ENCODE data around the gene CUX1.
"Not testable (repeated sequence)": the region's sequence is repeated elsewhere in the genome, so short reads cannot be mapped to it uniquely, and the experiment has no call there.

Gene CUX1

DNA sequence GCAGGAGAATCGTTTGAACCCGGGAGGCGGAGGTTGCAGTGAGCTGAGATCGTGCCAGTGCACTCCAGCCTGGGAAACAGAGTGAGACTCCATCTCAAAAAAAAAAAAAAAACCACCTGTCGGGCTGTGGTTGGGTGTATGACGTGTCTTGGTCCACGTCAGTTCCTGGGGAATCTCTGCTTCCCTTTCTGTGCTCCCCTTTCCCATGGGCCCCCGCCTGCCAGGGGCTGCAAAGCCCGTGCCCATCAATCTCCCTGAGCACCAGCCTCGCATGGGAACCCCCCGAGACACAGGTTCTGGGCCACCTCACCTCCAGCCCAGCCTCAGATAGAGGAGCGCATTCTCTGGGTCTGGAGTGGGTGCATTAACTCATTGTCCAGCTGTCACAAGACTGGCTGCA is 467.0 kb downstream of the CUX1 start:
- no peak for DNase-seq

DNA sequence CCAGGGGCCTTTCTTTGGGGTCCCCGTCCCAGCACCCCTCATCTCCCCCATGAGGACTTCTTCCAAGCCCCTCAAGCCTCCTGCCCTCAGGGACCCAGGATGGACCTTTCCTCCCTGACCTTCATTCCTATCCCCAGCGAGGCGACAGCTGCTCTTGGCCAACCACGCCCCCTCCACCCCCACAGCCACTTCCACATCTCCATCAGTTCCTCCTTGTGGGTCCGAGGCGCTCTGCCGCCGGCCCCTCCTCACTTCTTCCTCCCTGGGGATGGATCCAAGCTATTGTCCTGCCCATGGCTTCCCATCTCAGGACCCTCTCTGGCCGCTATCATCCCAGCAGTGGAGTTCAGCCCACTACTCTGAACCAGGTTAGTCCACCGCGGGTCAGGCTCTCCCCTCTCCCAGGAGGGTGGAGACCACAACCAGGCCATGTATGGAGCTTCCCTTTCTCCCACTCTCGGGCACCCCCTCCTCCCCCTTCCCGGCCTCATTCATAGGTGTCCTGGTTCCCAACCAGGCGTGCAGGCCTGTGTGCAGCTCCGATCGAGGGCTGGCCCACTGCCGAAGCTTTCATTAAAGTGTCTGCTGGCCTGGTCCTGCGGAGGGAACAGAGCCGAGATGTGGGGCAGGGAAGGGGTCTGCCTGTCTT is 467.6 kb downstream of the CUX1 start:
- no peak for DNase-seq

DNA sequence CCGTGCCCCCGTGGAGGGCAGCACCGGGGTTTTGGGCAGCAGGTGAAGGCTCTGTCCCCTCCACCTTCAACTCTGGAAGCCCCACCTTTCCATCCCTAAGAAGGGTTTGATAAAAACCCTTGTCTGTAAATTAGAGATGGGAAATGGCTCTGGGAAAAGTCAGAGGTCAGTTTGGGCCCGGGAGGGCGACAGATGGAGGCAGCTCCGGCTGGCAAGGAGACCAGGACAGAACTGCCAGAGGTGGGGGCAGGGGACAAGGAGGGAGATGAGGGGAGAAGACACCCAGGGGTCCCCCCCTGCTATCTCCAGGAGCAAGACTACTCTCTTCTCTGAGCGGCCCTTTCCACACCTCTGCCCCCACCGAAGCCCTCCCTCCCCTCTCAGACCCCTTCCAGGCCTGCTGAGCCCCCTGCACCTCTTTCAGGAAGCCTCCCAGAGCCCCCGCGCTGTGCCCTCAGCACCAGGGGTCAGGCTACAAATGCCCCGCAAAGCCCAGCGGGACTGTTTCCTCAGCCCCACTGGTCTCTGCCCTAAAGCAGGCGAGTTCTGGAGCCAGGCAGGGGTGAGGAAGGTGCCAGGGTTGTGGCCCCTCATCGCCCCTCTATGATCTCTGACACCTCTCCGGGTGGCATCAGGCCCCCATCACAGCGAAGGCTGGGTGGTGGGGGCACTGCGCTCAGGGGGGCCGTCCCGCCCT is 468.3 kb downstream of the CUX1 start:
- no peak for DNase-seq

DNA sequence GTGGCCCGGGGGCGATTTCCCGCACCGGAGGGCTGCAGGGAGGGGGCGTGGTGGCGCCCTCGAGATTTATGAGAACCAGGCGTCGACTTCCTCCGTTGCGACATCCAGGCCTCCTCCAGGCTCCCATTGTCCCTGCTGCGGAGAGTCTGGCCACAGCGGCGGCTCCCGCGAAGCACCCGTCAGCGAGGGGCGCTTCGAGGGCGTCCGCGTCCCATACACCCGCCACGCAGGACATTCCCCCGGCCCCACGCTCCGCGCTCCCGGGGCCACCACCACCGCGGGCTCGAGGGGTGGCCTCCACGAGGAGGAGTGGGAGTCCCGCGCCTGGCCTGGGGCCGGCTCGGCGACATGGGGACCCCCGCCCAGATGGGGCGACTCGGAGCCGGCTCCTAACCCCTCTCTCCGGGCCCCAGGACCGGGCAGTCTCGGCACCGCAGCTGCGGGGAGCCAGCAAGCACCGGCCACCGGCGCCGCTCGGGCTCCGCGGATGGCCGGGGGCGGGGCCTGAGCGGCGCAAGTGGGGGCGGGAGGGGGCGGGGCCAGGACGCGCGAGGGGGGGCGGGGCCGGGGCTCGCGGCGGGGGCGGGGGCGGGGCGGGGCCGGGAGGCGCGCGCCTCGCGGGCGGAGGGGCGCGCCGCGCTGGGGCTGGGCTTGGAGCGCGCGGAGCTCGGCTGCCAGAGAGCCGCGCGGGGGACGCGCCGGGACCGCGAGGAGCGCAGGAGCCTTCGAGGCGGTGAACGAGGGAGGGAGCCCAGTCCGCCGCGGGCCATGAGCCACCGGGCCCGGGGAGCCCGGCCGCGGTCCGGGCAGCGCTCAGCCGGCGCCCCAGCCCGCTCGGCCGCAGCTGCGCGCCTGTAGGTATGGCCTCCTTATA is 469.0 kb downstream of the CUX1 start, which contains the start of gene SH2B2:
SH2B2 (plus strand) TSS at position 632 of the 874 bp plus-strand sequence. CDS start 13,683 bp downstream, outside the sequence.
- DNase-seq = peak; percentile 64

DNA sequence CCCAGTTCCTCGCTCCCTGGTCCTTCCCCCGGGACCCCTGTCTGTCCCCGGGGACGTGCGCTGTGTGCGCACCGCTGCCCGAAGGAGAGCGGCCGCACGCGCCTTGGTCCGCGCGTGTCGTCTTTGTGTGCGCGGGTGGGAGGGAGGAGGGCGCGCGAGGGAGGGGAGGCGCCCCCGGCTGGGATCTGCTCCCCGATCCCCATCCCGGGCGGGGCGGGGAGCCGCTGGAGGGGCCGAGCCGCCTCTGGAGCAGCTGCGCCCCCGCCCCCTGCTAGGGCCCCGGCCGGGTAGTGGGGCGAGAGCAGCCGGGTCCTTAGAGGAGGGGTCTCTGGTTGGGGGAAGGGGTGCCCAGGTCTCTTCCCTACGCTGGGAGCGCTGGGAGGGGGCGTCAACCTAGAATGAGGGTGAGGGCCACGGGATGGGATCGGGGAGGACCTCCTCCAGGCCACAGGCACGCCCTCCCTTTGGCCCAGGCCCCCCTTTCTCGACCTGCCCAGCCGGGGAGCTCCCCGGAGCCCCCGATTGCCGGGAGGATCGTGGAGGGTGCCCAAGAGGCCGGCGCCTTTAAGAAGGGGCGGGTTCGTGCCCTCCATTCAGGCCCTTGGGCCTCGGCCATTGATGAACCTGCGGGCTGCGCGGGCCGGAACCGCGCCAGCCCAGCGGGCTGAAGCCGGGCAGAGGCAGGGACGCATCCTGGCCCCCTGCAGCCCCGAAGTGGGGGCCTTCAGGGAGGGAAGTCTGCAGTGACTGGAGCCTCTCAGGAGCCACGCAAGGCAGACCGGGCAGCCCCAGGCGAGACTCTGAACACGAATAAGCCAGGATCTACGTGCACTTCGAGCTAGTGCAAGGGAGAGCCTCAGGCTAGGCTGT is 469.9 kb downstream of the CUX1 start:
- peak; percentile 64 for DNase-seq

DNA sequence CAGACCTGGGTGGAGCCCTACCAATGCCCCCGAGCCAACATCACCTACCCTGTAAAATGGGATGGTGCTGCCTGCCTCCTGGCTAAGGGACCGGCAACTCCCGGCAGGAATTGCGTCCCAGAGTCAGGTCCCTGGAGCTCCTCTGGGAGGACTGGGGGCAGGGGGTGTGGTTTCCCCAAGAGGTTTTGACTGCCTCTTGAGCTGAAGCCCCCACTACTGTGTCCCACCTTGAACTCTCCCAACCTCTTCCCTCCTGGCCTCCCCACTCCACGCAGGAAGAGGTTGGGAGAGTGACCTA is 470.5 kb downstream of the CUX1 start:
- no peak for DNase-seq

DNA sequence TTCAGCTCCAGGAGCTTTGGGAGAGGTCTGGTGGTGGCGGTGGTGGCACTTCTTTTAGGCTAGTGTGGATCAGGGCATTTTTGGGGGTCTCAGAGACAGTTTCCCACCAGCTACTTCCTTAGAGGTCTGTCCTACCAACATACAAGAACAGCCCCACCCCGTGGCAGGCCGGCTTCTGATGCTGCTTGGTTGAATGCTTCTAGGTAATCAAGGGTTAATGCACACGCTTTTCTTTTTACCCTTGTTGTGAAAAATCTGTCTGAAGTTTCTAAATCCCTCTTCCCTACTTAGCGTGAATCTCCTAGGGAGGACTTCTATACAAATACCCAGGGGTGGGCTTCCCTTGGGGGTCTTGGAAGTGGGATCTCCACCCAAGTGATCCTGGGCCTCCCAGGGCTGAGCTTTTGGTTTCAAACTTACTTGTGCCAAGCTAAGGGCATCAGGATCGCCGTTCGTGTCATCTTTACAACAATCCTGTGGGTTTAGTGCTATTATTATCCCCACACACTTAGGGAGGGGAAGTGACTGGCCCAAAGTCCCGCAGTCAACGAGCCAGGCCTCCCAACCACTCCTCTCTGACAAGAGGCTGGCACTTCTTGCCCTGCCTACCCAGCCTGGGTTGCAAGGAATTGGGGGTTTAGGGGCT is 471.0 kb downstream of the CUX1 start:
- no peak for DNase-seq

DNA sequence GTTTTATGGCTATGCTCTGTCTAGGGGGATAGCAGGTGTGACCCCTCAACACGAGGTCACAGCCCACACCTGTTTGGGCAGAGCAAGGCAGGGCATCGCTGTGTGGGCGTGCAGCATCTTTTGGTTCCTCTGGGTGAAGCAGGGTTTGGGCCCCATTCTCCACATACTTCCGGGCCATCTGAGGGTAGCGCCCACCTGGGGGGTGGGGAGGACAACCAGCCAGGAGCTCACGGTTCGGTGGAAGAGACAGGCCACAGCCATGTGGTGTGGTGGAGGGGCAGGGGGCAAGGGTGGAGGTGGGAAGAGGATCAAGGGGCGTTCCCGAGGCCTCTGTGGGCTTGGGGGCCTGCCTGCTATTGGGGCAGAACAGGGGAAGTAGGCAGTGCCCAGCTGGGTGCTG is 471.6 kb downstream of the CUX1 start:
- DNase-seq = no peak

DNA sequence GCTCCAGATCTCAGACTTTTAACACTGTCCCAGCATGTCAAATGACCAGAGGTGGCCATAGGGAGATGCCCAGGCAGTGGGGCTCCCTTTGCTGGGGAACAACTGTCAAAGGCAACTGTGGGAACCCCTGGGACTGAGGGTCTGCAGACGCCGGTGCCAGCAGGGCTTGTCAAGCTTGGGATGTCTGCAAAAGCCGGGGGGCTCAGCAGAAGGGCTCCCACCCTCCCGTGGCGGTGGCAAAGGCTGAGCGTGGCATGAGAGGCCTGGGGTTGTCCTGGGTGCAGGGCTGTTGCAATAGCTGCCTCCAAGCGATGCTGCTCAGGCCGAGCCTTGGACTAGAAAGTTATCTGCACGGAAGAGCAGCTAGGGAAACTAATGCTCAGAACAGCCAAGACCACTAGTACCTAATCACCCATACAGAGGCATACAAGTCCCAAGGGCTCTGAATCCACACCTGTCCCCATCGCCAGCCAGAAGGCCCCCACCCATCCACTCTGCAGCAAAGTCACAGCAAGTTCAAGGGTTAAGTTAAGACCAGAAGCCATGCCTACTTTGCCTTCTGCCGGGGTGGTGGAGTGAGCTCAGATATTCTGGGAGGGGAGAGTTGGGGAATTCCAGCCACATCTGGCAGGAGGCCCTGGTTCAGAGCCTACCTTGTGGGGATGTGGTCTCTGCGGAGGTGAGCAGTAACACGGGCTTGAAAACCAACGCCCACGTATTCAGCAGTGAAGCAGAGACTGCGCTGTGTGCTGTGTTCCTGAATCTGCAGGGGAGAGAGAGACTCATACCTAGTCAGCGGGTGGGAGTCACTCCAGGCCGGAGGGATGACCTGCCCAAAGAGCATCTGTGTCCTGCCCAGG is 473.9 kb downstream of the CUX1 start:
- no peak for DNase-seq

DNA sequence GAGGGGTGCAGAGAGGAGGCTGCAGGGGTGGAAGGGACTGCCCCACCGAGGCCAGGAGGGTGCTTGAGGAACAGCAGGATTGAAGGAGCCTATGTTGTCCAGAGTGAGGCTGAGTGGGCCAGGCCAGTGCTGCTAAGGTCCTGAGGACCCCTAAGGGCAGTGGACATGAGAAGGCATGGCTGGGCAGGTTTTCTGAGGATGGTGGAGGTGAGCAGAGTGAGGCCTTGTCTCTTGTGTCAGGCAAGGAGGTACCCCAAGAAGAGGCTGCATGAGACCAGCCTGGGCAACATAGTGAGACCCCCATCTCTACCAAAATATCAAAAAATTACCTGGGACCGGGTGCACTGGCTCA is 474.5 kb downstream of the CUX1 start:
- no peak for DNase-seq

DNA sequence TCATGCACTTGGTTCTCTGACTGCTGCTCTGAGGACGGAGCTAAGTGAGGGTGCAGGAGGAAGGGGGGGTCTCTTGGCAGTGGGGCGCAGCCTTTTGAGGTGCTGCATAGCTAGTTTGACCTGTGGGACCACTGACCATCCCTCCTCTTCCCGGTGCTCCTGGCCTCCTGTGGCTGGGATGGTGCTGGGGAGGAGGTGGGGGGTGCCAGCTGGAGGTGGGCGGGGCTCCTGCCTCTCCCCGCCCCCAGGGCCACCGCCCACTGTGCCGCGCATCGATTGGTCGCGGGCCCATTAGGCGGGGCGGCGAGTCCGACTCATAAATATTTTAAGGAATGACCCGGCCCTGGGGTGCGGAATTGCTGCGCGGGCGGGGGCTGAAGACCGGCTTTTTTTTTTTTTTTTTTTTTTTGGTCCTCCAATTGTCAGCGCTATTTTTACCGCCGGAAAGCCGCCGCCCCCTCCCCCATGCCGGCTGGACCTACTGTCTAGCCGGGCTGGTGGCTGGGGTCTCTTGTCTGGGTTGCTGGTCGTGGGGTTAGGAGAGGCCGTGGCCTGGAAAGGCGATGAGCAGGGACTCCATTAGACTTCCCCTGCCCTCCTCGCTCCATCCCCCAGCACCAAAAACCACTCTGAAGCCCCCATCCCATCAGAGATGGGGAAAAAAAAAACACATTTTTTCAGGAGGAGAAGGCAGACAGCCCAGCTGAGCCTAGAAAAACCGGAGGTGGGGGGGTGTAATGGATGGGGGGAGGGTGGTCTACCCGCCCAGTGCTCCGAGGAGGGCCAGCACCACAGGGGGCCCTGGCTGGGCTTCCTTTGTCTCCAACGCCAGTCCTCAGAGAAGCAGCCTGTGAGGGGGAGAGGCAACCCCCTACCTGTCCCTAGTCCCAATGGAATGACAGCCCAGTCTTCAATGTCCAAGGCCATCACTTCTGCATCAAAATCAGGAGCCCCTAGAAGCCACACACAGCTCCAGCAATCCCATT is 475.7 kb downstream of the CUX1 start:
- no peak for DNase-seq

DNA sequence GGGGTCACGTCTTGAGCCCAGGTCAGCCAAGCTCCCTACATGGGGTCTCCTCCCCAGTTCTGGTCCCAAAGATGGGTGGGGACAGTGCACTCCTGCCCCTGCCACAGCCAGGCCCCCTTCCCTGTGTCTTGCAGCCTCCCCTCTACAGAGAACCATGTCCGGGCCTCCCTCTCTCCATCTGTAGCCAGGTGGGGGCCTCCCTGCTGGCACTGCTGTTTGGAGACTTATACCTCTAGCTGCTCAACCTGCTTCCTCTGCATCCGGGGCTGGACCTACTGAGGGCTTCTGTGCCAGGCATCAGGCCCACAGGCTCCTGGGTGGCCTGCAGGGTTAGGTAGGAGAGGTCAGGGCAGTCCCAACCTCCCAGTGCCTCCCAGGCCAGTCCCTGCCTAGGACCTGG is 477.2 kb downstream of the CUX1 start:
- no peak for DNase-seq

DNA sequence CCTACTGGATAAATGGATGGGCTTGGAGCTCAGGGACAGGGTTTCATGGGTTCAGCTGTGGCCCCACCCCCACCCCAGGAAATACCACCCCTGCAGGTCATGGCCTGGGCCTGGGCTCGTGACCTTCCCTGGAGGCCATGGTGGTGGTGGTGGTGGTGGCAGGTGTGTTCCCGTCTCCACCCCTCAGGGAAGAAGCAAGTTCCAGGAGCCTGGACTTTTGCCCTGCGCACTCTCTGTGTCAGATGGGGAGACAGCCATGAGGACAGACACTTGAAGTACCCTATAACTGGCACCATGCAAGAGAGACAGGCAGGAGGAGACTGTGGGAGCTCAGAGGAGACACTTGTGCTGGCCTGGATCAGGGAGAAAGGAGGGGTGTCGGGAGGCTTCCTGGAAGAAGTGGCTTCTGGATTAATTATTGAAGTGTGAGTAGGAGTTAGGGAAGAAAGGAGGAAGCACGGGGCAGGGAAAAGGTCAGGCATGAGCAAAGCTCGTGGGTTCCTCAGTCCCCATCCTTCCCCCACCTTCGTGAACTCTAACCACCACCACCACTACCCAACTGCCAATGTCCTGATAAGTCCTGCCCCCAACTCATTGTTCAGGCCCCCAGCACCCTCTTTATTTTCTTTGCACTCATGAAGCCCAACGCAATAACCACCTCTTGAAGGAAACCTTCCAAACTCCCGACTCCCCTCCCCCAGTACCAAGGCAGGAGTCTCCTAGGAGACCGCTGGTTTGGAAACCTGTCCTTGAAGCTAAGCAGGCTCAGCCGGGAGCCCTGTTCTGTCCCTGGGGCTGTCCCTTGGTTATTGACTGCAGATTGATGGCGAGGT is 478.1 kb downstream of the CUX1 start:
- DNase-seq = no peak

DNA sequence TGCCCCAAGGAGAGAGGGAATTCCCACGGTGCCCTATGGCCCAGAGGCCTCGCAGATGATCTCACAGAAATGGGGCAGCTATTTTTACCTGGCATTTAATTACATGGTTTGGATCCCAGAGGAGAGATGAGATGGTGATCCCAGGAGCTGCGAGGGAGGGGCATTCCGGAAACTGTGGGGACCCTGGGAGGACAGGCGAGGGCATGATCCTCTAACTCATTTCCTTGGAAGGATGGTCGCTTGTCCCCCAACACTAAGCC is 478.7 kb downstream of the CUX1 start:
- no peak for DNase-seq

DNA sequence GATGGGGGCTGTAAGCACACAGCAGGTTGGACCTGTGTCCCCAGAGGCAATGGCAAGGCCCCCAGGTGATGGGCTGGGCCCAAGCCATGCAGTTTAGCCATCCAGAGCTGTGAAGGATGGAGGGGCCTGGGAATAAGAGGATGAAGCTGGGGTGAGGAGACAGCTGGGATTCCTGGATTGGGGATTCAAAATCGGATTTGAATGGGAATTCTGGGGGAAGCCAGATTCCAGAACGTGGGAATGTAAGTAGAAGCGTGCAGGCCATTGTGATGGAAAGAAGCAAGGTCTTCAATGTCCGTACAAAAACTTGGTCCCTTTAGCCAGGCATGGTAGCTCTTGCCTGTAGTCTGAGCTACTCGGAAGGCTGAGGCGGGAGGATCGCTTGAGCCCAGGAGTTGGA is 479.1 kb downstream of the CUX1 start:
- DNase-seq = no peak

DNA sequence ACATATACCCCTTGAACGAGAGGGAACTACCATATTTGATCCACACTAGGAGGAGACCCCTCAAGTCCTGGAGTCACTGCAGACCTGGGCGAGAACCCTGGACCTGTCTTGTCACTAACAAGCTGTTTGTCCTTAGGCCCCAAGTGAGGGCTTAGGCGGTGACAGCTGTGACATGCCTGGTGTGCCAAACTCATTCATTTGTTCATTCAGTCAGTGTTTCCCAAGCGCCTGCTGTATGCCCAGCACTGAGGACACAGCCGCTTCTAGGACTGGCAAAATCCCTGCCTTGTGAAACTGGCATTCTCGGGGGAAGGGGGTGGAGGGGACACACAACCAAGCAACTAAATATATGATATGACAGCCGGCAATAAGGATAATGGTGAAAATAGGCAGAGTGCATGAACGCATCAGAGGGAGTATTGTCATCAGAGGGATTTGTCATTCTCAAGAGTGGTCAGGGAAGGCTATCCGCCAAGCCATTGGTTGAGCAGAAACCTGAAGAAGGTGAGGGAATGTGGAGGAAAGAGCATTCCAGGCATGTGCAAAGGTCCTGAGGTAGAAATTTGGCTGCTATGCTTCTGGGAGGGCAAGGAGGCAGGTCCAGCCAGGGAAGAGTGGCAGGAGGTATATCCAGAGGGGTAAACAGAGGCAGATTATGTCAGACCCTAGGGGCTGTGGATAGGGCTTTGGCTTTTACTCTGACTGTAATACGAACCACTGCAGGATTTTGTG is 480.2 kb downstream of the CUX1 start:
- no peak for DNase-seq

DNA sequence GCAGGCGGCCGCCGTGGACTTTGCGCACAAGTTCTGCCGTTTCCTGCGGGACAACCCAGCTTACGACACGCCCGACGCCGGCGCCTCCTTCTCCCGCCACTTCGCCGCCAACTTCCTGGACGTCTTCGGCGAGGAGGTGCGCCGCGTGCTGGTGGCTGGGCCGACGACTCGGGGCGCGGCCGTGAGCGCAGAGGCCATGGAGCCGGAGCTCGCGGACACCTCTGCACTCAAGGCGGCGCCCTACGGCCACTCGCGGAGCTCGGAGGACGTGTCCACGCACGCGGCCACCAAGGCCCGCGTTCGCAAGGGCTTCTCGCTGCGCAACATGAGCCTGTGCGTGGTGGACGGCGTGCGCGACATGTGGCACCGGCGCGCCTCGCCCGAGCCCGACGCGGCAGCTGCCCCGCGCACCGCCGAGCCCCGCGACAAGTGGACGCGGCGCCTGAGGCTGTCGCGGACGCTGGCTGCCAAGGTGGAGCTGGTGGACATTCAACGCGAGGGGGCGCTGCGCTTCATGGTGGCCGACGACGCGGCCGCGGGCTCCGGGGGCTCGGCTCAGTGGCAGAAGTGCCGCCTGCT is 483.3 kb downstream of the CUX1 start:
- DNase-seq = no peak

DNA sequence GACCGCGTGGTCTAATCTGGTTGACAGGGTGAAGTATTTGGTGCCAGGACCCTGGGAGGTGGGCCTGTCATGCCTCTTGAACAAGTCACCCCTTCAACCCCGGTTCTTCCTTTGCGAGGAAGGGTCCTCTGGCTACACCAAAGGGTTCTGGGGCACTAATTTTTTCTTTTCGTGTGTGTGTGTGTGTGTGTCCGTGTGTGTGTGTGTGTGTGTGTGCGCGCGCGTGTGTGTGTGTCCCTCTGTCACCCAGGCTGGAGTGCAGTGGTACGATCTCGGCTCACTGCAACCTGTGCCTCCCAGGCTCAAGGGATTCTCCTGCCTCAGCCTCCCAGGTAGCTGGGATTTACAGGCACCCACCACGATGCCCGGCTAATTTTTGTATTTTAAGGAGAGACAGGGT is 483.9 kb downstream of the CUX1 start:
- not testable (repeated sequence) for DNase-seq

DNA sequence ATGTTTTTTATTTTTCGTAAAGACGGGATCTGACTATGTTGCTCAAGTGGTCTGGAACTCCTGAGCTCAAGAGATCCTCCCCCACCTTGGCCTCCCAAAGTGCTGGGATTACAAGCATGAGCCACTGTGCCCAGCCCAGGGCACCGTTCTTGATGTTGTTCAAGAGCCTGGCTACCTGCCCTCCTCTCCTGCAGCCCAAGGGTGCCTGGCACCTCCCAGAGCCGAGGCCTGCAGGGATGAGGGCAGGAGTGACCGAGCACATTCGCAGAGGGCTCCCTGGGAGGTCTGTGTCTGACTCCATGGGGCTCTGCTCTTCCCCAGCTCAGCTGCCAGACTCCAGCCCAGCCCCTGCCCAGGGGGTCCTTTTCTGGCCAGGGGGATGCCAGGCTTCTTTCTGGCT is 484.6 kb downstream of the CUX1 start:
- DNase-seq = no peak
